ENCODE results near the gene HS3ST5. TPM values are rescaled to one million over a fixed set of nuclear protein-coding genes. Genes with fewer than 3 reads are reported as not detected.

Gene HS3ST5
- total RNA-seq, 1 donor from 2014 or later, result not detected

GRCh38 chr6:114304304-114304887 lies 38.4 kb downstream of the HS3ST5 start:
- DNase-seq (ENCODE audit: extremely low spot score in 2 of 2), result no peak
- H3K27ac ChIP-seq, result no peak overlapping the region
- H3K4me1 ChIP-seq, result no peaks in the 10 kb centered on the region
- no peak overlapping the region for H3K4me3 ChIP-seq
- H3K9me3 ChIP-seq, result no peaks in the 10 kb centered on the region
- TF ChIP-seq POLR2AphosphoS5 (IDR thresholded peaks at IDR 0.05; ENCODE audit: insufficient read depth in 1 of 2, low read depth in 1 of 2) (no peak), CTCF (IDR thresholded peaks at IDR 0.05) (peak in 1 of 3 experiments; percentile 8), POLR2A (IDR thresholded peaks at IDR 0.05) (no peak)
- intact Hi-C loops (cut with DNase I), result no loop called here
- H3K36me3 ChIP-seq, result no peaks in the 10 kb centered on the region
- H3K27me3 ChIP-seq, result no peaks in the 10 kb centered on the region

GRCh38 chr6:114301596-114302219 lies 41.1 kb downstream of the HS3ST5 start:
- no peaks in the 10 kb centered on the region for H3K9me3 ChIP-seq
- H3K36me3 ChIP-seq, result no peaks in the 10 kb centered on the region
- H3K4me3 ChIP-seq, result no peak overlapping the region
- no peak overlapping the region for H3K27ac ChIP-seq
- intact Hi-C loops (cut with DNase I), result no loop called here
- no peak for TF ChIP-seq POLR2A (IDR thresholded peaks at IDR 0.05)
- no peak for TF ChIP-seq POLR2AphosphoS5 (IDR thresholded peaks at IDR 0.05; ENCODE audit: insufficient read depth in 1 of 2, low read depth in 1 of 2)
- no peak for TF ChIP-seq CTCF (IDR thresholded peaks at IDR 0.05)
- H3K4me1 ChIP-seq, result no peaks in the 10 kb centered on the region
- no peaks in the 10 kb centered on the region for H3K27me3 ChIP-seq
- no peak for DNase-seq (ENCODE audit: extremely low spot score in 2 of 2)

- TF ChIP-seq POLR2A (IDR thresholded peaks at IDR 0.05) (no peak), CTCF (IDR thresholded peaks at IDR 0.05) (no peak), POLR2AphosphoS5 (IDR thresholded peaks at IDR 0.05; ENCODE audit: insufficient read depth in 1 of 2, low read depth in 1 of 2) (no peak)
- intact Hi-C loops (cut with DNase I), result no loop called here
- no peak overlapping the region for H3K27ac ChIP-seq
- H3K27me3 ChIP-seq, result no peaks in the 10 kb centered on the region
- H3K4me3 ChIP-seq, result no peak overlapping the region
- no peaks in the 10 kb centered on the region for H3K36me3 ChIP-seq
- no peaks in the 10 kb centered on the region for H3K4me1 ChIP-seq
- H3K9me3 ChIP-seq, result no peaks in the 10 kb centered on the region
- no peak for DNase-seq (ENCODE audit: extremely low spot score in 2 of 2)
Measured at GRCh38 chr6:114297135-114297534, 45.7 kb downstream of the HS3ST5 start.

GRCh38 chr6:114292431-114292830 lies 50.4 kb downstream of the HS3ST5 start:
- H3K36me3 ChIP-seq, result no peaks in the 10 kb centered on the region
- TF ChIP-seq POLR2AphosphoS5 (IDR thresholded peaks at IDR 0.05; ENCODE audit: insufficient read depth in 1 of 2, low read depth in 1 of 2), result no peak
- TF ChIP-seq POLR2A (IDR thresholded peaks at IDR 0.05), result no peak
- no peak for TF ChIP-seq CTCF (IDR thresholded peaks at IDR 0.05)
- no peak for DNase-seq (ENCODE audit: extremely low spot score in 2 of 2)
- H3K27ac ChIP-seq, result no peak overlapping the region
- H3K27me3 ChIP-seq, result no peaks in the 10 kb centered on the region
- H3K4me1 ChIP-seq, result no peaks in the 10 kb centered on the region
- H3K4me3 ChIP-seq, result no peak overlapping the region
- intact Hi-C loops (cut with DNase I), result no loop called here
- H3K9me3 ChIP-seq, result no peaks in the 10 kb centered on the region

GRCh38 chr6:114291428-114291827 lies 51.4 kb downstream of the HS3ST5 start:
- TF ChIP-seq POLR2AphosphoS5 (IDR thresholded peaks at IDR 0.05; ENCODE audit: insufficient read depth in 1 of 2, low read depth in 1 of 2), result no peak
- no peak for TF ChIP-seq CTCF (IDR thresholded peaks at IDR 0.05)
- no peak for TF ChIP-seq POLR2A (IDR thresholded peaks at IDR 0.05)
- Histone ChIP-seq H3K4me3 (no peak overlapping the region), H3K9me3 (no peaks in the 10 kb centered on the region), H3K27ac (no peak overlapping the region), H3K4me1 (no peaks in the 10 kb centered on the region), H3K27me3 (no peaks in the 10 kb centered on the region), H3K36me3 (no peaks in the 10 kb centered on the region)
- intact Hi-C loops (cut with DNase I), result no loop called here
- no peak for DNase-seq (ENCODE audit: extremely low spot score in 2 of 2)
